GM21381 (cell line): ENCODE measurements around the gene RASGEF1B.
"Not testable (repeated sequence)": the region's sequence is repeated elsewhere in the genome, so short reads cannot be mapped to it uniquely, and the experiment has no call there.

Source experiments
- ATAC-seq: cut with Tn5 transposase; IDR thresholded peaks from one replicate; pipeline ENCODE4 v1.9.1; 2021; ENCODE audit warnings: mild to moderate bottlenecking, moderate library complexity; ENCODE audit not compliant: unreplicated experiment

RASGEF1B gene

GRCh38 chr4:81436096-81436495 is 35.6 kb downstream of the RASGEF1B start:
- no peak for ATAC-seq

DNA sequence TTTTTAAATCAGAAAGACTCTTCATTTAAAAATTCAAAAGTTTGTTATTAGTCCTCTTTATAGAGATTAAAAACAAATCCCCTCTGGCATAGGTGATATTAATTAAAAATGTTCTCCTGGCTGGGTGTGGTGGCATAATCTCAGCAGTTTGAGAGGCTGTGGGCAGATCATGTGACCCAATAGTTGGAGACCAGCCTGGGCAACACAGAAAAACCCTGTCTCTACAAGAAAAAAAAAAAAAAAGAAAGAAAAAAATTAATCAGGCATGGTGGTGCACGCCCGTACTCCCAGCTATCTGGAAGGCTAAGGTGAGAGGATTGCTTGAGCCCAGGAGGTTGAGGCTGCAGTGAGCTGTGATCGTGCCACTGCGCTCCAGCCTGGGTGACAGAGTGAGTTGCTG is 38.9 kb downstream of the RASGEF1B start:
- no peak for ATAC-seq

DNA sequence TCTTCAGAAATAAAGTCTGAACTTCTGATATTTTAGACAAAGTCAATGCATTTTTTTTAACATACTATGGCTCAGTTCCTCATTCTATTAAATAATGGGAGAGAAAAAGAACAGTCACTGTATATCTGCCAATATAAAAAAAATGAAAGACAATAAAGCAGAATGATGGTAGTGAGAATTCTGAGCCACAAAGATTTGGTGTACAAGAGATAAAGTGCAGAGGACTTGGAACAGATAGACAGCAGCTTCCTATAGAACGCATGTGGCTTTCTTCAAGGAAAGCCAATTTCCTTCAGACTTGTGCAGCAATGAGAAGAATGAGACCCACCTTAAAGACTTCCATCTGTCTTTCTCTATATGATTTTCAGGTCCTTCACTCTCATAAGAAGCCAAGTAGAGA is 39.7 kb downstream of the RASGEF1B start:
- ATAC-seq, result no peak

- ATAC-seq, result no peak
Observed at GRCh38 chr4:81429607-81430006, 42.1 kb downstream of the RASGEF1B start.

- no peak for ATAC-seq
Observed at GRCh38 chr4:81429031-81429430, 42.7 kb downstream of the RASGEF1B start.

GRCh38 chr4:81428002-81428401 is 43.7 kb downstream of the RASGEF1B start:
- no peak for ATAC-seq

DNA sequence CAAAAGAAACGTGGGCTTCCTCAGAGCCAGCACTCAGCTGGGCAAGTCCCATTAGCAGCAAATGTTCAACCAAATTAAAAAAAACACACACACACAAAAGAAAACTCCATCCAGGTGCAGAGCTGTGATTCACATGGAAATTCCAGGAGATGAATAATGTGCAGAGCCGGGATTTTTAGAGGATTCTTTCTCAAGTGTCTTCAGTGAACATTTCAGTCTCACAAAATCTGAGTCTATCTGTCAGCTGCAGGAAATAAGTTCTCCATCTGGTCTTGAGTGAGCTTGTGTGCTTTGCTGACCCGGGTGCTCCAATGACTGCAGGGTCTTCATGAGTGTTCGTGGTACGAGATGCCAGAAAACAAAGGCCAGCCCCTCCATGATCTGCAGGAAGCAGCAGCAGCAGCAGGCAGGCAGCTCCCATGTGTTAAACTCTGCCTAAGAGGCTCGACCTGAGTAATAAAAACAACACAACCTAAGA is 44.3 kb downstream of the RASGEF1B start:
- ATAC-seq, result no peak

DNA sequence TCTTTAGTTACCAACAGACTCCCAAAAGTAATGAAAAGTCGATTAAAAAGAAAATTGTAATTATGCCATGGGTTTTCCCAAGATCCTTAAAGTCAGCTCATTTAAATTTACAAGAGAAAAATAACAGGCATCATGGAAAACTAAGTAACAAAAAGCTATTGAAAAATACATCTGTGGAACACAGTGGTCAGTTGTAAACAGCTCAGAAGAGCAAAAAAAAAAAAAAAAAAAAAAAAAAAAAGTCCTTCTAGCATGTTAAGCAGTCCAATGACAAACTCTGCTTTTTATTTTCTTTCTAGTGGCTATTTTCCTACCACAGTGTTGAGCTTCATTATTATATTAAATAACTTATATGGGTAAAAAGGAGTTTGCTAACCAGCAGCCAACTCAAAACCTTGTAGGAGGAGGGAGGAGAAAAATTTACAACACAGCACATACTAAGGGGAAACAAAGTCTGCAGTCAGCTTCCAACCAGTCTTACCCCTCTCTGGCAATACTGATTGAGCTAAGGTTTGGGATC is 44.9 kb downstream of the RASGEF1B start:
- no peak for ATAC-seq

DNA sequence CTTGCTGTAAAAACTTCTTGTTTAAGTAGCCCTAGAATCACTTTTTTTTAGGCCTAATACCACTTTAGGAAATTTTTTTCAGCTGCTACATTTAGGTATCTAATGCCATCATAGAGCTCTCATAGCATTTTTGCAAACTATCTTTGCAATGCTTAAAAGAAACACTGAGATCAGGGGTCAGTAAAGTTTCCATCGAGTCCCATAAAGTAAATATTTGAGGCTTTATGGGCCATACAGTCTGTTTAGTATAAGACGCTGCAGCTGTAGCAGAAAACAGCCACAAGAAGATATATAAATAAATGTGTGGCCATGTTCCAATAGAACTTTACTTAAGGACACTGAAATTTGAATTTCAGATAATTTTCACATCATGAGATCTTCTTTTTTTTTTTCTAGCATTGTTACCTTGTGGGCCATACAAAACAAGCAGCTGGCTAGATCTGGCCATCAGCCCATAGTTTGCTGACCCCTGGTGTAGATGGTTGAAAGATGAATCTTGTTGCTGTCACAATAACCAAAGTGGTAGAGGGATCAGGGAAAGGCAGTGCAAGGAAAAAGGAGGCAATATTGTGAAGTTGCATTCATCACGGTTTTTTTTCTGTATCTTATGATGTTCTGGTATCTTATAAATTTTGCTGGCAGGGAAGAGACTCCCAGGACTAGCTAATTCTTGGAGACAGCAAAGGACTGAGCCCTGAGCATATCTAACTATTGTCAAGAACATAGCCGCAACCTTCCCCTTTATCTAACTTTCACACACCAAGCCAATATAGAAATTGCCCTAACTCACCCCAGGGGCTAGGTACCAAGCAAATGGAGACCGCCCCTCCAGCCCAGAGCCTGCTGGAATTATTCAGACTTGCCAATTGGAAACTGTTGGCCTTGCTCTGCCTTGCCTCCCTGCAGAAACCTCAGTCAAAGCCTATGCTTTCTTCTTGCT is 46.6 kb downstream of the RASGEF1B start:
- no peak for ATAC-seq

GRCh38 chr4:81424336-81424735 is 47.4 kb downstream of the RASGEF1B start:
- no peak for ATAC-seq

- no peak for ATAC-seq
Observed at GRCh38 chr4:81422595-81422994, 49.1 kb downstream of the RASGEF1B start.

GRCh38 chr4:81421346-81422218 is 50.1 kb downstream of the RASGEF1B start:
- ATAC-seq, result peak; percentile 99

DNA sequence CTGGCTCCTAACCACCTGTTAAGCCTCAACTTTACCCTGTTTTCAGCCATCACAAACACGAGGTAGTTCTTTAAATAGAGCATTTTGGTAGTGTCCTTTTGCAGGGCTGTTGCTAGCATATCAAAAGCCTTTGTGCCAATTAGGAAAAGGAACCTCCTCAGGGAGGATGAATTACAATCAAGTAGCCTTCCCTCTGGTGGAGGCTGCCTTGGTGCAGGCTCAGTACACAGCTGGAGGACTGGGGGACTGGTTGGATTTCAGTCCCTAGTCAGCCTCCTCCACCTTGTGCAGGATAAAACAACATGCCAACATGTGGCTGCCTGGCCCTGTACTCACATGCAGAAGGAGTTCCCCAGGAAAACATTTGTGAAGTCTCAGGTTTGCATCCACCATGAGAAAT is 53.1 kb downstream of the RASGEF1B start:
- ATAC-seq, result no peak

GRCh38 chr4:81412946-81413495 is 58.7 kb downstream of the RASGEF1B start:
- no peak for ATAC-seq

DNA sequence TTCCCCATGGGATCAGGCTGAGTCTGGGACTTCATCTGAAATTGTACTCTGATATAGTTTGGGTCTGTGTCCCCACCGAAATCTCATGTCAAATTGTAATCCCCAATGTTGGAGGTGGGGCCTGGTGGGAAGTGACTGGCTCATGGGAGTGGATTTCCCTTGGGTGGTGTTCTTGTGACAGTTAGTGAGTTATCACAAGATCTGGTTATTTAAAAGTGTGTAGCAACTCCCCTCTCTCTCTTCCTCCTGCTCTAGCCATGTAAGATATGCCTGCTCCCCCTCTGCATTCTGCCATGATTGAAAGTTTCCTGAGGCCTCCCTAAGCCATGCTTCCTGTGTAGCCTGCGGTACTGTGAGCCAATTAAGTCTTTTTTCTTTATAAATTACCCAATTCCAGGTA is 61.0 kb downstream of the RASGEF1B start:
- ATAC-seq, result no peak

DNA sequence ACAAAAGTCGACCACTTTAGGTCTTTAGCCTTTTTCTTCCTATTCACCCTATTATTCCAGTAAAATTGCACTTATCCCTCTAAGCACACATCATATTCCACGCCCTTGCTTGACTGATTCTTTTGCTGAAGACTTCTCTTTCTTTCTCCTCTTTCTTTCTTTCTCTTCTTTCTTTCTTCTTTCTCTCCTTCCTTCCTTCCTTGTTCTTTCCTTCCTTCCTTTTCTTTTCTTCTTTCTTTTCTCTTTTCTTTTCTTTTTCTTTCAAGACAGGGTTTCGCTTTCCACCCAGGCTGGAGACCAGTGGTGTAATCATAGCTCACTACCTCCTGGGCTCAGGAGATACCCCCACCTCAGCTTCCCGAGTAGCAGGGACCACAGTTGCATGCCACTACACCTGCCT is 61.9 kb downstream of the RASGEF1B start:
- ATAC-seq, result no peak

GRCh38 chr4:81408341-81408740 is 63.4 kb downstream of the RASGEF1B start:
- no peak for ATAC-seq

DNA sequence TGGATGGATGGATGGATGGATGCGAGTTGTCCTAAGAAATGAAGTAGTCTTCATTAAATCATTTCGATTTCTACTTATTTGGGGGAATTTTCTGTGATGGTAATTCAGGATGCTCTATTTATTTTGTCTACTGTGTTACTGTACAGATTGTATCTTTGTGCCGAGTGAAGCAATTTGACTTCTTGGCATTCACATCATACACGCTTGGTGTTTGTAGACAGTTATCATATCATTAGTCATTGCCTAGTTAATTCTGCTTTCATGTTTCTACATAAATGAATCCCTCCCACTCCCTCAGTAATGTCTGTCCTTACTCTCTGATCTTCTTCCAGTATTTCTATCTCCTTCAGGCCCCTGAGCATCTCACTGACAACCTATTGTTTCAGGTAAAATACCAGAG is 64.0 kb downstream of the RASGEF1B start:
- no peak for ATAC-seq

DNA sequence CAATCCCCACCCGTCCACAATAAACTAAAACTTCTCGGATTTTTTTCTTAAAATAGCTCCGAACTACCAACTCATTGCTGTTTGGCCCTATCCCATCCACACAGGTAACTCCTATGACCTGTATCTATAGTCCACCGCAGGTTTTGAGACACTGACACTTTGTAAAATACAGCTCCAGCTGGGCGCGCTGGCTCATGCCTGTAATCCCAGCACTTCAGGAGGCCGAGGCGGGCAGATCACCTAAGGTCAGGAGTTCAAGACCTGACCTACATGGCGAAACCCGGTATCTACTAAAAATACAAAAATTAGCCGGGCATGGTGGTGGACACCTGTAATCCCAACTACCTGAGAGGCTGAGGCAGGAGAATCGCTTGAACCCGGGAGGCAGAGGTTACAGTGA is 65.2 kb downstream of the RASGEF1B start:
- ATAC-seq, result not testable (repeated sequence)

GRCh38 chr4:81405900-81406401 is 65.8 kb downstream of the RASGEF1B start:
- peak; percentile 84 for ATAC-seq

- no peak for ATAC-seq
Observed at GRCh38 chr4:81404741-81405140, 67.0 kb downstream of the RASGEF1B start.
